Measurements from ENCODE around the gene LMAN1L. TPM values are rescaled to one million over a fixed set of nuclear protein-coding genes. Genes with fewer than 3 reads are reported as not detected.

The LMAN1L gene
- total RNA-seq, 1 experiment from 2014 or later = not detected

DNA sequence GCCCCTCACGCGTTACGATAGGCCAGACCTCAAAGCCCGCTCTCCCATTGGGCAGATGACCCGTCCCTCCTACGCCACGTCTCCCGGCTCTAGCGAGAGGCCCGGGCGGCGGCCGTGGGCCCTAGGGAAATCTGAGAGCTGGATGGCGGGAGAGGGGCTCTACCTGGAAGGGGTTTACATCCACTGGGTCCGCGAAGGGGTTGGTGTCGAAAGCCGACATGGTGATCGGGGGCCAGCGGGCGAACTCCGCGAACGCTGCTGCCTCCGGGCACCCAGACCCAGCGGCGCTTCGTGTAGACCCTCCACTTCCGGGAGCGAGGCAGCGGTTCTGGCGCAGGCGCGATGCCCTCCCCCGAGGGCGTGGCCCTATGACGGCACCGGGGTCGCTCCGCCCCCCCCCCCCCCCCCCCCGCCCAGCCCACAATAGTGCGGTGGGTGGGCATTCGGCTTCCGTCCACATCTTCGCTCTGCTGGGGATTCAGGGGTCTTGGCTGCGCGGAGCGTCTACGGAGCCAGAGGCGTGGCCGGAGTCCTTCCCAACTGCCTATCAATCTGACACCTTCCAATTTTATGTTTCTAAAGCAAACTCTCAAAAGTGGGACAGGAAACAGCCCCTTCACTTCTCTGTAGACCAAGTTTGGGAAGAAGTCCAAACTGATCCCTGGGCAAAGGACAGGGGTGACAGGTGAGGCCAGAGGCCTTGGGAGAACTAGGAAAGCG lies 60.6 kb downstream of the LMAN1L start, which contains the start of gene SCAMP2:
TSS of gene SCAMP2 (minus strand) at position 330 of the 720 bp plus-strand sequence. CDS start at position 220, 110 bp downstream.
- DNase-seq = peak; percentile 98
- H3K4me3 Mint-ChIP-seq = peak within 1 kb of the TSS; percentile 89 to 92
- no peak within 1 kb of the TSS for H3K27ac ChIP-seq (ENCODE audit: insufficient read length, low read depth, low read length)

More for the DNA sequence above, 60.6 kb downstream of the LMAN1L start, which contains the start of gene SCAMP2:
- Histone ChIP-seq H3K4ac (ENCODE audit: low read depth, low read length) (no peak within 1 kb of the TSS), H3K79me2 (ENCODE audit: insufficient read depth, low read length) (peaks cover 11% of the 10 kb centered on the region; the same call in 1 of the 2 replicates), H3K27me3 (ENCODE audit: insufficient read depth, low read length) (no peaks in the 10 kb centered on the region), H2BK15ac (ENCODE audit: low read depth, low read length) (no peak within 1 kb of the TSS), H3K9me3 (ENCODE audit: control insufficient read depth, low read depth, low read length) (no peaks in the 10 kb centered on the region), H2BK5ac (ENCODE audit: insufficient read length, low read length) (no peak within 1 kb of the TSS), H2BK20ac (ENCODE audit: low read depth, low read length, poor library complexity, severe bottlenecking) (no peak within 1 kb of the TSS), H3T11ph (ENCODE audit: low read length) (no peak within 1 kb of the TSS), H3K23ac (ENCODE audit: insufficient read length, low read depth, low read length) (no peak within 1 kb of the TSS), H2BK120ac (ENCODE audit: low read depth, low read length, poor library complexity, severe bottlenecking) (no peak within 1 kb of the TSS), H4K5ac (ENCODE audit: insufficient read length, low read depth, low read length) (no peak within 1 kb of the TSS), H3K23me2 (ENCODE audit: insufficient read length, low read depth, low read length, poor library complexity, severe bottlenecking) (peaks cover 12% of the 10 kb centered on the region), H3K18ac (ENCODE audit: insufficient read length, low read depth, low read length) (peak within 1 kb of the TSS; percentile 94), H3K56ac (ENCODE audit: insufficient read length, low read depth, low read length) (no peak within 1 kb of the TSS), H2AFZ (ENCODE audit: low read length) (peak within 1 kb of the TSS; percentile 4), H3K4me2 (ENCODE audit: insufficient read depth, insufficient read length, low read length) (peak within 1 kb of the TSS; percentile 83), H2AK5ac (ENCODE audit: insufficient read length, low read length) (no peak within 1 kb of the TSS), H3K14ac (ENCODE audit: insufficient read depth, low read length) (peak within 1 kb of the TSS; percentile 89; the same call in 1 of the 2 replicates), H3K4me1 (ENCODE audit: insufficient read depth, low read length) (no peaks in the 10 kb centered on the region), H4K8ac (replicated peaks; ENCODE audit: insufficient read length, low read depth, low read length) (no peak within 1 kb of the TSS), H4K20me1 (ENCODE audit: control insufficient read depth, insufficient read depth, insufficient read length) (no peaks in the 10 kb centered on the region), H2BK12ac (ENCODE audit: insufficient read length, low read depth, low read length) (no peak within 1 kb of the TSS), H4K91ac (ENCODE audit: insufficient read length, low read depth, low read length) (no peak within 1 kb of the TSS), H3K9ac (ENCODE audit: extremely low read depth, insufficient read length, low read length) (peak within 1 kb of the TSS; percentile 82), H3K79me1 (ENCODE audit: insufficient read depth, low read depth, low read length, poor library complexity, severe bottlenecking) (peaks cover 2% of the 10 kb centered on the region)
- Mint-ChIP-seq H3K4me1 (peaks cover 14 to 17% of the 10 kb centered on the region in 2 experiments), H3K27ac (peak within 1 kb of the TSS; percentile 79 to 98 (median 98)), H3K36me3 (ENCODE audit: insufficient read depth in 1 of 3, low read depth in 3 of 3) (peaks cover 3 to 18% (median 4%) of the 10 kb centered on the region in 3 experiments; a peak in 6 of 7 replicates), H3K27me3 (ENCODE audit: low read depth) (peaks cover 2% of the 10 kb centered on the region; the same call in 1 of the 2 replicates), H3K9me3 (peaks cover under 1% of the 10 kb centered on the region in 2 experiments; a peak in 2 of 5 replicates)
- TF ChIP-seq, protein P1, sequence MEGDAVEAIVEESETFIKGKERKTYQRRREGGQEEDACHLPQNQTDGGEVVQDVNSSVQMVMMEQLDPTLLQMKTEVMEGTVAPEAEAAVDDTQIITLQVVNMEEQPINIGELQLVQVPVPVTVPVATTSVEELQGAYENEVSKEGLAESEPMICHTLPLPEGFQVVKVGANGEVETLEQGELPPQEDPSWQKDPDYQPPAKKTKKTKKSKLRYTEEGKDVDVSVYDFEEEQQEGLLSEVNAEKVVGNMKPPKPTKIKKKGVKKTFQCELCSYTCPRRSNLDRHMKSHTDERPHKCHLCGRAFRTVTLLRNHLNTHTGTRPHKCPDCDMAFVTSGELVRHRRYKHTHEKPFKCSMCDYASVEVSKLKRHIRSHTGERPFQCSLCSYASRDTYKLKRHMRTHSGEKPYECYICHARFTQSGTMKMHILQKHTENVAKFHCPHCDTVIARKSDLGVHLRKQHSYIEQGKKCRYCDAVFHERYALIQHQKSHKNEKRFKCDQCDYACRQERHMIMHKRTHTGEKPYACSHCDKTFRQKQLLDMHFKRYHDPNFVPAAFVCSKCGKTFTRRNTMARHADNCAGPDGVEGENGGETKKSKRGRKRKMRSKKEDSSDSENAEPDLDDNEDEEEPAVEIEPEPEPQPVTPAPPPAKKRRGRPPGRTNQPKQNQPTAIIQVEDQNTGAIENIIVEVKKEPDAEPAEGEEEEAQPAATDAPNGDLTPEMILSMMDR (conservative IDR thresholded peaks at IDR 0.05) = no peak
- no CpG with 5 or more reads among the region's 52 CpGs for WGBS (ENCODE audit: extremely low coverage, insufficient read length, low lambda C conversion rate)

Measured in H9 (cell line).